Measurements from ENCODE around the gene CCDC85C.

Gene CCDC85C

DNA sequence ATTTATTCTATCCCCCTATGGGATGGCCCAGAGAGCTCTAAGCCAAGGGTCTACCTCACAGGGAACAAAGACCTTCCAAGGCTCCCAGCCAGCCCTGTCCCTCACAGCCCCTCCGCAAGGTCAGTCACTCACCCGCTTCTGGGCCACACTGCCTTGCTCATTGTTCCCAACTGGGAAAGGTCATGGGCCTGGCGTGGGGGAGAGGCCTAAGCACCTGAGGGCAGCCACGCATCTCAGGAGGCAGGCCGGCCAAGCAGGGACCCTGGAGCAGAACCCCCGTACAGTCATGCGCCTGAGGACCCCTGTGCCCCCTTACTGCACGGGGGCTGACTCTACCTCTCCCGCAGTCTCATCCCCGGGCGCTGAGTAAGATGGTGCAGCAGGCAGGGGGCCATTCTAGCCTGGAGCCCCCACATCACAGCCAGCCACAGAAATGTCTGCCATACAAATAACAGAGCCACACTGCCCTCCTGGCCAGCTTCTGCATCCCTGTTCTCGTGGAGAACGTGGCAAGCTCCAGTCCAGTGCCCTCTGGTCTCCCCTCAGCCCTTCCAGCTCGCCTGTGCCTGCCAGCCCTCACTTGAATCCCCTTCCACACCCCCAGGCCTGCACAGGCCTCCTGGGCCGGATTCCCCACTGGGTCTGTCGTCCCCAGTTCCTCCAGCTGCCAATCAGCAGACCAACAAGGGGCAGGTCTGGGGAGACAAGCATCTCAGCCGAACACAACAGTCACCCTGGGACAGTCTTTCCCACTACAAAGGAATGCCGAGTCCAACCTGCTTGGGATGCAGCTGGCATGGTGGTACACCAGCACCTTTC, 16.3 kb downstream of the CCDC85C start:
- TF ChIP-seq, protein P1, sequence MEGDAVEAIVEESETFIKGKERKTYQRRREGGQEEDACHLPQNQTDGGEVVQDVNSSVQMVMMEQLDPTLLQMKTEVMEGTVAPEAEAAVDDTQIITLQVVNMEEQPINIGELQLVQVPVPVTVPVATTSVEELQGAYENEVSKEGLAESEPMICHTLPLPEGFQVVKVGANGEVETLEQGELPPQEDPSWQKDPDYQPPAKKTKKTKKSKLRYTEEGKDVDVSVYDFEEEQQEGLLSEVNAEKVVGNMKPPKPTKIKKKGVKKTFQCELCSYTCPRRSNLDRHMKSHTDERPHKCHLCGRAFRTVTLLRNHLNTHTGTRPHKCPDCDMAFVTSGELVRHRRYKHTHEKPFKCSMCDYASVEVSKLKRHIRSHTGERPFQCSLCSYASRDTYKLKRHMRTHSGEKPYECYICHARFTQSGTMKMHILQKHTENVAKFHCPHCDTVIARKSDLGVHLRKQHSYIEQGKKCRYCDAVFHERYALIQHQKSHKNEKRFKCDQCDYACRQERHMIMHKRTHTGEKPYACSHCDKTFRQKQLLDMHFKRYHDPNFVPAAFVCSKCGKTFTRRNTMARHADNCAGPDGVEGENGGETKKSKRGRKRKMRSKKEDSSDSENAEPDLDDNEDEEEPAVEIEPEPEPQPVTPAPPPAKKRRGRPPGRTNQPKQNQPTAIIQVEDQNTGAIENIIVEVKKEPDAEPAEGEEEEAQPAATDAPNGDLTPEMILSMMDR (IDR thresholded peaks at IDR 0.05; ENCODE audit: low read depth, low read length): no peak
- H3K4me3 ChIP-seq (ENCODE audit: low read depth, low read length): no peak overlapping the region

DNA sequence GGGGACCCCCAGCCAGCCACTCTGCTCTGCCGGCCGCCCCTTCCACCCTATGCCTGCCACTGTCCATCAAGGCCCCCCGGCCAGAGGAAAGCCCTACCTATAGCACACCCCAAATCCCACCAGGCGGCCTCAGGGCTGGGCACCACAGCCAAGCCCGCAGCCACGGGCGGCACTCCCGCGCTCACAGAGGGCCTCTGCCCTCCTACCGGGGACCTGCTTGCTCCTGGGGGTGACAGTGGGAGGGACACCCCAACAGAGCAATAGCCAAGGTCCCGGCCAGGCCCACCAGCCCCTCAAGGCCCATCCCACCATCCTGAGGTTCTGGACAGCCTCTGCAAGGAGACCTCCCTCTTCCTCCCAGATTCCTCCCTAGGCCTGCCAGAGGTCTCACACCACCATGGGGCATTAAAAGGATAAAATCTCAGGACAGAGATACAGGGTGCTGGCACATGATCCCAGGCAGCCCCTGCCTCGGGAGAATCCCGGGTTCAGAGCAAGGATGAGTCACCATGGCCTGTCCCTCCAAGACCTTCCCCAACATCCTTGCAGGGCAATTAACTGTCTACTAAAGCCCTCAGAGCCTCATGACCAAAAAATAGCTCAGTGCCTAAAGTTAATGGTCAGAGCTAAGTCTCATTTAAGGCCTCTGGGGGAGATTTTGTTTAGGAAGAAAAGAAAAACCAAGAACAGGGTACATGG, 17.1 kb downstream of the CCDC85C start:
- no peak overlapping the region for H3K4me3 ChIP-seq (ENCODE audit: low read depth, low read length)
- TF ChIP-seq, protein P1 (IDR thresholded peaks at IDR 0.05; ENCODE audit: low read depth, low read length): no peak

DNA sequence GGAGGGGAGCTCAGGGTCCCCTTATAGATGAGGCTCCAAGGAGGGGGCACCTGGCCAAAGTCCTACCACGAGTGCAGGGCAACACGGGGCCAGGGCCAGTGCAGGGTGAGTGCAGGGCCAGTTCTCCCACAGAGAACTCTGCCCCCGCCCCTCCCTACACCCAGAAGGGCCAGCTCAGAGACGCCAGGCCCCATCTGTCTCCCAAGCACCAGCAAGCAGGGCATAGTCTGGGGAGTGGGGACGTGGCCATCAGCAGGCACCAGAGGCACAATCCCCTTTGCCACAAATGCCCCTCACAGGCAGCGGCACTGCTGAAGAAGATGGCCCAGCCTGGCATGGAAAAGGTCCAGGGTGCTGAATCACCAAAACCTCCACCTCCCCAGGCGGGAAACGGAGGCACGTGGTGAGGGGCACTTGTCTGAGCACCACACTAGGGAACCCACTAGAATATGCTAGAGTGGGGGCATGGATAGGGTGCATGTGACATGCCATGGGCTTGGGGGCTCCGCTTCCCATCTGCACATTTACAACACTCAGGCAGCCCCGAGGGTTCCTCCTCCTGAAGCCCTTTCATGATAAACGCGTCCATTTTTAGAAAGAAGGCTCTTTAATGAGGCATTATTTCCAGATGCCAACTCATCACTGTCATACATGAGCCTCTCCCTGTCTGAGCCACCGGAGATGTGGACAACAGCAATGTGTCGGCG, 17.8 kb downstream of the CCDC85C start:
- TF ChIP-seq, protein P1 (IDR thresholded peaks at IDR 0.05; ENCODE audit: low read depth, low read length): no peak
- no peak overlapping the region for H3K4me3 ChIP-seq (ENCODE audit: low read depth, low read length)

DNA sequence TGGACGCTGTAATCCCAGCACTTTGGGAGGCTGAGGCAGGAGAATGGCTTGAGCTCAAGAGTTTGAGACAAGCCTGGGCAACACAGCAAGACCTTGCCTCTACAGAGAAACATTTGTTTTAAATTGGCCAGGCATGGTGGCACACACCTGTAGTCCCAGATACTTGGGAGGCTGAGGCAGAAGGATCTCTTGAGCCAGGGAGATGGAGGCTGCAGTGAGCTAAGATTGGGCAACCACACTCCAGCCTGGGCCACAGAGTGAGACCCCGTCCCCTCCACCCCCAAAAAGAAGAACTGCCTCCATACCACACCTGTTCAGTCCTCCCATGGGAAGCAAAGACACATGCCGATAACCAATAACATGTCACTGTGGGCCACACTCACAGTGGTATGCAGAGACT, 19.2 kb downstream of the CCDC85C start:
- TF ChIP-seq, protein P1 (IDR thresholded peaks at IDR 0.05; ENCODE audit: low read depth, low read length): no peak
- no peak overlapping the region for H3K4me3 ChIP-seq (ENCODE audit: low read depth, low read length)

DNA sequence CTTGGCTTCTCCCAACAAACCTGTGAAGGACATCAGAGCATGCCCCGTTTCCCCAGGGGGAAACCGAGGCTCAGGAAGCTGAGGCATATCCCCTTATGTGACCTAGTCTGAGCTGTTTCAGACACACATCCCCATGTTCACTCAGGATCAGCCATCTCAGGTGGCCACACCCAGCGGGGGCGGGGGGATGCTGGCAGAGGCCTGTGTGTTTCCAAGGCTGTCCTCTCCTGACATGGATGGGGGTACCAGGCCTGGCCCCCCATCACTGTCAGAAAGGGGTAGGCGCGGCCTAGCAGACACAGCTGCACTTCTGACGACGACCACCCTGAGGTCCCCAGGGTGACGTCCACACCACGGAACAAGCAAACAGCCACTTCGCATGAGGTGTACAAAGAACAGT, 22.1 kb downstream of the CCDC85C start:
- no peak overlapping the region for H3K4me3 ChIP-seq (ENCODE audit: low read depth, low read length)

DNA sequence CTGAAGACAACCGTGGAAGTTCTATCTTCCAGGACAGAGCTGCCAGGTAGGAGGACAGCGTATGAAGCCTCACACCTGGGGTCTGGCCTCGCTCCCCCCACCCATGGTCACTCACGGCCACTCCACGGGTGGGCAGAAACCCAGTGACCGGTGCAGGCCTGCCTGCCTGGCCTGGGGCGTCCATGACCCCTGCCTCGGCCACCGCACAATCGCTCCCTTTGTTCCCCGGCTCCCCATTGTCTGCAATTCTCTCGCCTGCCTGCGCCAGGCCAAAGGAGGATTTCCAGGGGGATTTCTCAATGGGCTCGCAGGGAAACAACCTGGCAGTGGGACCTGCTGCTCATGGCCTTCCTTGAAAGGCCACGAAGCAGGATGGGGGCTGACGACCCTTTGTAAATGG, 22.6 kb downstream of the CCDC85C start:
- TF ChIP-seq, protein P1 (IDR thresholded peaks at IDR 0.05; ENCODE audit: low read depth, low read length): no peak
- no peak overlapping the region for H3K4me3 ChIP-seq (ENCODE audit: low read depth, low read length)

More for the DNA sequence above, 22.1 kb downstream of the CCDC85C start:
- TF ChIP-seq, protein P1 (IDR thresholded peaks at IDR 0.05; ENCODE audit: low read depth, low read length): no peak
